SU-DHL-6 (cell line): Measurements from ENCODE around the gene GLOD4.

ENCODE experiments used
- EZH2phosphoT487 ChIP-seq: fragments of 200-600 bp; sonication (generic), shearing (Covaris generic); conservative IDR thresholded peaks from 2 replicates; pipeline ENCODE4 v1.6.1; 2018; ENCODE audit warnings: mild to moderate bottlenecking, antibody characterized with exemption, low read length, moderate library complexity, mixed read lengths
- TF ChIP-seq, protein P1 (sequence below): fragments of 200-600 bp; sonication (generic); IDR thresholded peaks from one replicate; pipeline ENCODE4 v1.5.1; 2017; ENCODE audit warnings: antibody characterized with exemption, mild to moderate bottlenecking, low read length, moderate library complexity; ENCODE audit not compliant: insufficient read depth, poor library complexity, severe bottlenecking

DNA sequence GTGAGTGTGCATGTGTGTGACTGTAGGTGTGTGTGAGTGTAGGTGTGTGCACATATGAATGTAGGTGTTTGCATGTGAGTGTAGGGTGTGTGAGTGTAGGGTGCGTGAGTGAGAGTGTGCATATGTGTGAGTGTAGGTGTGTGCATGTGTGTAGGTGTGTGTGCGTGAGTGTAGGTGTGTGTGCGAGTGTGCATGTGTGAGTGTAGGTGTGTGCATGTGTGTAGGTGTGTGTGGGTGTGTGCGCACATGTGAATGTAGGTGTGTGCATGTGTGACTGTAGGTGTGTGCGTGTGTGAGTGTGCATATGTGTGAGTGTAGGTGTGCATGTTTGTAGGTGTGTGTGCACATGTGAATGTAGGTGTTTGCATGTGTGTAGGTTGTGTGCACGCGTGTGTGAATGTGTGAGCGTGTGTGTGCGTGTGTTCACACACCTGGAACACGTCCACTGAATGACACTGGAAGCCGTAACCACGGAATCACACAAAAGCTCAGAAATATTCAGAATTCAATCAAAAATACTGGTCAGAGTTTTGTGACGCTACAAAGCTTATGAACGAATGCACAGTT, 30.6 kb upstream of the GLOD4 start:
- TF ChIP-seq, protein P1, sequence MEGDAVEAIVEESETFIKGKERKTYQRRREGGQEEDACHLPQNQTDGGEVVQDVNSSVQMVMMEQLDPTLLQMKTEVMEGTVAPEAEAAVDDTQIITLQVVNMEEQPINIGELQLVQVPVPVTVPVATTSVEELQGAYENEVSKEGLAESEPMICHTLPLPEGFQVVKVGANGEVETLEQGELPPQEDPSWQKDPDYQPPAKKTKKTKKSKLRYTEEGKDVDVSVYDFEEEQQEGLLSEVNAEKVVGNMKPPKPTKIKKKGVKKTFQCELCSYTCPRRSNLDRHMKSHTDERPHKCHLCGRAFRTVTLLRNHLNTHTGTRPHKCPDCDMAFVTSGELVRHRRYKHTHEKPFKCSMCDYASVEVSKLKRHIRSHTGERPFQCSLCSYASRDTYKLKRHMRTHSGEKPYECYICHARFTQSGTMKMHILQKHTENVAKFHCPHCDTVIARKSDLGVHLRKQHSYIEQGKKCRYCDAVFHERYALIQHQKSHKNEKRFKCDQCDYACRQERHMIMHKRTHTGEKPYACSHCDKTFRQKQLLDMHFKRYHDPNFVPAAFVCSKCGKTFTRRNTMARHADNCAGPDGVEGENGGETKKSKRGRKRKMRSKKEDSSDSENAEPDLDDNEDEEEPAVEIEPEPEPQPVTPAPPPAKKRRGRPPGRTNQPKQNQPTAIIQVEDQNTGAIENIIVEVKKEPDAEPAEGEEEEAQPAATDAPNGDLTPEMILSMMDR, result no peak
- TF ChIP-seq EZH2phosphoT487, result no peak
